Stimulated activated CD8-positive, alpha-beta memory T cell treated with anti-CD3 and anti-CD28 coated beads, Interleukin-2, amount 100 ng/mL, for 48 hours (primary cell): ENCODE measurements around the gene ZBTB16.

ENCODE experiments used
- DNase-seq, 2 donors: peaks; one replicate each; pipeline ENCODE4 v3.0.0-alpha.2; 2020; ENCODE audit warnings: low read depth in 2 of 2

Gene ZBTB16

GRCh38 chr11:114108501-114109205, 49.1 kb downstream of the ZBTB16 start:
- no peak for DNase-seq

GRCh38 chr11:114109206-114110090, 49.9 kb downstream of the ZBTB16 start:
- no peak for DNase-seq

- no peak for DNase-seq
These were observed 50.6 kb downstream of the ZBTB16 start for GRCh38 chr11:114110123-114110522.

- DNase-seq = no peak
These were observed 51.7 kb downstream of the ZBTB16 start for GRCh38 chr11:114110952-114111947.

- no peak for DNase-seq
These were observed 56.0 kb downstream of the ZBTB16 start for GRCh38 chr11:114115451-114115928.

- DNase-seq = no peak
These were observed 56.8 kb downstream of the ZBTB16 start for GRCh38 chr11:114116357-114116756.

GRCh38 chr11:114116800-114117199, 57.3 kb downstream of the ZBTB16 start:
- no peak for DNase-seq

GRCh38 chr11:114120606-114121005, 61.1 kb downstream of the ZBTB16 start:
- no peak for DNase-seq

- DNase-seq = no peak
These were observed 61.6 kb downstream of the ZBTB16 start for GRCh38 chr11:114121138-114121537.

- DNase-seq = no peak
These were observed 62.4 kb downstream of the ZBTB16 start for GRCh38 chr11:114121804-114122504.

- no peak for DNase-seq
These were observed 63.2 kb downstream of the ZBTB16 start for GRCh38 chr11:114122686-114123085.

GRCh38 chr11:114123692-114124330, 64.3 kb downstream of the ZBTB16 start:
- DNase-seq = no peak

- no peak for DNase-seq
These were observed 65.2 kb downstream of the ZBTB16 start for GRCh38 chr11:114124601-114125144.

GRCh38 chr11:114125531-114125930, 66.0 kb downstream of the ZBTB16 start:
- no peak for DNase-seq

GRCh38 chr11:114125959-114126358, 66.4 kb downstream of the ZBTB16 start:
- DNase-seq = no peak

- DNase-seq = no peak
These were observed 68.9 kb downstream of the ZBTB16 start for GRCh38 chr11:114128399-114128798.

GRCh38 chr11:114129142-114129541, 69.6 kb downstream of the ZBTB16 start:
- DNase-seq = no peak

- no peak for DNase-seq
These were observed 70.2 kb downstream of the ZBTB16 start for GRCh38 chr11:114129699-114130098.

- DNase-seq = no peak
These were observed 70.6 kb downstream of the ZBTB16 start for GRCh38 chr11:114130115-114130576.

GRCh38 chr11:114130629-114131277, 71.2 kb downstream of the ZBTB16 start:
- no peak for DNase-seq
